Activated CD8-positive, alpha-beta memory T cell treated with anti-CD3 and anti-CD28 coated beads, Interleukin-2, amount 50 U/mL, for 48 hours (primary cell): ENCODE data around the gene WDR26.
A peak's percentile ranks its signal among the peaks of the same experiment; 100 is the strongest.

Source experiments
- DNase-seq: peaks from one replicate; pipeline ENCODE4 v3.0.0-alpha.2; 2020

The WDR26 gene

GRCh38 chr1:224340453-224341384 lies 93.9 kb downstream of the WDR26 start:
- DNase-seq, result peak; percentile 65

DNA sequence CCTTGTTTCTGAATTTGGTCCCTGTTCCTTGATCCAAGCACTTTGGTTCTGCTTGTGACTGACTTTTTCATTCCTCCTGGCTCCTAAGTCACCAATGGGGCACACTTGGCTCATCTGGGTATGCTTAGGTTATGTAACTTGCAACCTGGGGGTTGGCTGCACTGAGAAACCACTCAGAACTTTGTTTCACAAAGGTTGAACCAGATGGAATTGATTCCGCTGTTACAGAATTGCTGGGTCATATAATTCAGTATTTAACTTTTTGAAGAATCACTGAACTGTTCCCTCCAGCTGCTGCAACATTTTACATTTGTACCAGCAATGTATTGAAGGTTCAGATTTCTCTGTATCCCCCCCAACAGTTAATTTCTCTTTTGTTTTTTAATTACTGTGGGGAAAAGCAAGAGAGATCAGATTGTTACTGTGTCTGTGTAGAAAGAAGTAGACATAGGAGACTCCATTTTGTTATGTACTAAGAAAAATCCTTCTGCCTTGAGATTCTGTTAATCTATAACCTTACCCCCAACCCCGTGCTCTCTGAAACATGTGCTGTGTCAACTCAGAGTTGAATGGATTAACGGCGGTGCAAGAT lies 95.1 kb downstream of the WDR26 start:
- DNase-seq, result no peak

- DNase-seq, result no peak
These were observed 96.3 kb downstream of the WDR26 start for GRCh38 chr1:224338150-224338838.
